Activated CD4-positive, alpha-beta T cell treated with anti-CD3 and anti-CD28 coated beads, Interleukin-2, amount 50 U/mL, for 16 hours (primary cell): Measurements from ENCODE around the gene AKNA.

ENCODE experiments used
- DNase-seq: peaks from one replicate; pipeline ENCODE4 v3.0.0-alpha.2; 2020

AKNA gene

DNA sequence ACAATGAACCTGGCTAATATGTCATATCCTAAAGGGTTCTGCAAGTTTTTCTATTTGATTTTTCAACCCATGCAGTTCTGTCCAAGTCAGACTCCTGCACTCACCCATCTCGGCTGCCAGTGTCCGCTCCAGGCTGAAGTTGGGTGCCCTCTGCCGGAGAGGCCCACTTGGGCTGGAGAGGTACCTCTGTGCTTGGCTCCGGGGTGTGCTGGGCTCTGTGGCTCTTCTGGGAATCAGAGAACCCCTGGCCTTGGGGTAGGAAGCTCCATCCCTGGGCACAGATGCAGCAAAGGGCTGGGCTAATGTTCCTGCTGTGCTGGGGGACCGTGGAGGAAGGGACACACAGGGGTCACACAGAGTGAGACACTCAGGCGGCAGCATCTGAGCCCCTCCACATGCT is 32.0 kb downstream of the AKNA start:
- no peak for DNase-seq

DNA sequence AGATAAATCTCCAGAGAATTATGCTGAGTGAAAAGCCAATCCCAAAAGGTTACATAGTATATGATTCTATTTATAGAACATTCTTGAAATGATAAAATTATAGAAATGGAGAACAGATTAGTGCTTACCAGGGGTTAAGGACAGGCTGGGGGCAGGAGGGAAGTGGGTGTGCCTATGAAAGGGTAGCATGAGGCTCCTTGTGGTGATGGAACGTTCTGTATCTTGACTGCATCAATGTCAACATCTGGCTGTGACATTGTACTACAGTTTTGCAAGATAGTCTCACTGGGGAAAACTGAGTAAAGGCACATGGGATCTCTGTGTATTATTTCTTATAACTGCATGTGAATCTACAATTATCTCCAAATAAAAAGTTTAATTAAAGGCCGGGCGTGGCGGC is 35.9 kb downstream of the AKNA start:
- no peak for DNase-seq

DNA sequence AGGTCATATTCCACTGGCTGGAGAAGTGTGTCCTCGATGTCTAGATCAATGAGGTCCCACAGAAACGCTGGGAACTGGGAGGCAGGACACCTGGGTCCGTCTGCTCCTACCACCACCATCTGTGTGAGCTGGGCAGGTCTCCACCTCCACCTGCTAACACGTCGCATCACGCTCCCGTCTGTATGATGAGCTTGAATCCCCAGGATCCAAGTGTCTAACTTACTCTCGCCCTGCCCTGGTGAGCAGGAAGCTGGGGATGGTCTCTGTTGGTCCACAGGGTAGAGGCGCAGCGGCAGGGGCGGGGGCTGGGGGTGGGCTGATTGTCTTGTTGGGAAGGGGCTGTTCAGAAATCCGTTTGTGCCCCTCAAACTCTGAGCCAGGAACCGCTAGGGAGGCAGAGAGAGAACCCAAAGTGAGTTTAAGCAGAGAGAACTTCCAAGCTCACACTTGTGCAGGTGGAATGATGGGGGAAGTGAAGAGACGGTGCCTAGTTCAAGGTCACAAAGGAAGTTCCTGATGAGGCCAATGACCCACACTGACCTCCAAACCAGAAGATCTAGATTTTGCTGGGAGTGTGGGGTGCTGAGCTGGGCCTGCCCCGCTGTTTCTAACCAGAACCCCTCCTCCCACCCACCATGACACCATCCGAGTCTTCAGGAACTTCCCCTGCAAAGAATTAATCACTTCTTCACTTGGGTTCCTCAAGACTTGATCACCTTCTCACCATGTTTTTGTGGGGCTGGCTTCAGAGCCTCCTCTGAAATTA is 37.0 kb downstream of the AKNA start:
- no peak for DNase-seq

DNA sequence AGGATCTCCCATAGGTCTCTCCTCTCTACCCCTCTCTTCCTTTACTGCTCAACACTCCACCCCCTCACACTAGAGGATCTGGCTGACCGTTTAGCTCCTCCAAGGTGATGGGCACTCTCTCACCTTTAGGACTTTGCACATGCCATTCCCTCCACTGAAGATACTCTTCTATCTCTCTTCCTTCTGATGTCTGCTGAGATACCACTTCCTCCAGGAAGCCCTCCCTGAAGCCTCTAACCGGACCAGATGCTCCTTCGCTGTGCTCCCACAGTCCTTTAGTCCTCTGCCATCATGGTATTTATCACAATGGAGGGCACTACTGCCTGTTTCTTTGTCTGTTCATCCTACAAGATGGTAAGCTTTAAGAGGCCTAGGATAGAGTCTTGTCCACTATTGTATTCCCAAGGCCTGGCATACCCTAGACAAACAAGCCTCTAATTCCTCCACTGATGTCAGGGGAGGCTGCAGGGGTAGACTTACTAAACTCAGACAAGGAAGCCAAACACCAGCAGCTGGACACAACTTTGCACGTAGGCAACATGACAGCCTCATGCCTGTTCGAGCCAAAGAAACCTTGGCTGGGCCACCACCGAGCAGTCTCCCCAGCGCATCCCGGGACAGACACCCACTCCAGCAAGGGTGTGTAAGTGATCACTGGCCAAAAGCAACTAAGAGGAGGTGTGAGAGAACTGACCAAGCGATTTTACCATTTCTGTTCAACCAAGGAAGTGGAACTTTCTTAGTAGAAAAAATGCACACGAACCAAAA is 37.9 kb downstream of the AKNA start:
- no peak for DNase-seq

DNA sequence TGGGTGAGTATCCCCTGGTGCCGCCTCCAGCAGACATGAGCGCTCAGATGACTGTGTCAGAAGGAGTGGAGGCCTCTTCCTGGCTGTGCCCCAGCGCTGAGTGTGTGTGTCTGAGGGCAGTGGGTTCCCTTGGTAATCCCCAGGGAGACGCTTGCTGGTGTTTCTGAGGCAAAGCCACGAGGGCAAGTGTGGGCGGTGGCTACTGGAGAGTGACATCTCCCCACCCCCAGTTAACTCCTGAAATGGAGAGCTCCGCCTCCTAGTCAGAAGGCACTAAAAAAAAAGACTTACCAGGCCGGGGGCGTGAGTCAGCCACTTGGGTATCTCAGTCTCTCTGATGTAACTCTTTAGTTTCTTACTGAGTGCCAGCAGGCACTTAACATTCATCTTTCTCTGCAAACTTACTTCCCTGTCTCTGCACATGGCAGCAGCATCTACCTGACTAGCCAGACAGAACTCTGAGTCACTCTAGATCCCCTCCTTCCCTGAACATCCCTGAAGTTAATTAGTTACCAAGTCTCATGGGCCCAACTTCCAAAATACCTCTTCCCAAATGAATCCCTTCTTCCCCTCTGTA is 38.8 kb downstream of the AKNA start:
- peak; percentile 92 for DNase-seq

DNA sequence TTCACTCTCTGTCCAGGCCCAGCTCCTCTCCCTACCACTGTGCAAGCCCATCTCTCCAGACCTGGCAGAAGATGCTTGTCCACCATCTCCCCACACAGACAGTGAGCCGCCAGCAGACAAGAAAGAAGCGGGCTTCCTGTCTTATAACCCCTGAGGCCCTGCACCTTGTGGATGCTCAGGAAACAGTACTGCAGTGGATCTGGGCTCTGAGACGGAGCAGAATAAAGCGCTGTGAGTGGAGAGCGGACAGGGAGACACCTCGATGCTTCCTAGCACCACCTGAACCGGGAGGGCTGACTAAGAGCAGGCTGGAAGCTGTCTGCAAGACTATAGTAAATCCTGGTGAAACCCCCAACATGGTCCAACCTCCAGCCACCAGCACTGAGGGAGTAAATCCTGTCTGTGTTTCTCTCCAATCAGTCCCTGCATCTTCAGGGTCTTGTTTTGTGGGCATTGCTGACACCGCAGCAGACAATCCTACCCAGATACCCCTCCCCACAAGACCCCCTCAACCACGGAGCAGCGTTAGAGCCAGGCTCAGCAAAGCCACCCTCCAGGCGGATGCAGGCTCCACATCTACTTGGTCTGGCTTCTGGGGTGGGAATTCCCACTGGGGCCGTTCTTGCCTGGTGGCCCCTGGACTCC is 39.4 kb downstream of the AKNA start:
- no peak for DNase-seq

DNA sequence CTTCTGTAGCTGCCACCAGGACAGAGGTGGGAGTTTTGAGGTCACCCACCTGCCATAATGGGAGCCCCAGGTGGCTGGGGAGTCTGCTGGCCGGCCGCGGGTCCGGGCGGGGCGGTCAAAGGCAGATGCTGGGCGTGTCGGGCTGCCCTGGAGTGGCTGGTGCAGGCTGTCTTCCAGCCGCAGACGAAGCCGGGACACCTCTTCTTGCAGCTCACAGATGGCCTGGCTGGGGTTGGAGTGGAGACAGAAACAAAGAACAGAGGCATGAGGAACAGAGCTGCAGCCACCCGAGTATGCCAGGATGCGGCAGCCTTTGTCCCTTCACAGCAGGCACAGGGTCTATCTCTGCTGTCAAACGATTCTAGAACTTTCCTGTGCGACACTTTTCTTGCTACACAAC is 40.1 kb downstream of the AKNA start:
- no peak for DNase-seq

DNA sequence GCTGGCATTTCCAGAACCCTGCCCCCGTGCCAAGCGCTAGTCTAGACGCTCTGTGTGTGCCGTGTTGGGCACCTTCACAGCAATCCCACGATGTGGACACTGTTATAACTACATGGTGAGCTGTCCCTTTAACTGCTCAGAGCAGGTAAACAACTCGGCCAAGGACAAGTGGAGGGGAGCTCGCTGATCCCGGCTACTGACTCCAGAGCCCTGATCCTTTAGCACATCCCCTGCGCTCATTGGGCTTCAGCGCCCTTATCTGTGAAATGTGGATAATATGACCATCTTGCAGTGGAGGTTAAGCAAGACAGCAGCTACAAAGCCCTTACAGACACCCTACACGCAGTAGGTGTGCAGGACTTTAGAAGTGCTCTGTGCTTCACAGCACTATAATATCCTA is 41.6 kb downstream of the AKNA start:
- no peak for DNase-seq

DNA sequence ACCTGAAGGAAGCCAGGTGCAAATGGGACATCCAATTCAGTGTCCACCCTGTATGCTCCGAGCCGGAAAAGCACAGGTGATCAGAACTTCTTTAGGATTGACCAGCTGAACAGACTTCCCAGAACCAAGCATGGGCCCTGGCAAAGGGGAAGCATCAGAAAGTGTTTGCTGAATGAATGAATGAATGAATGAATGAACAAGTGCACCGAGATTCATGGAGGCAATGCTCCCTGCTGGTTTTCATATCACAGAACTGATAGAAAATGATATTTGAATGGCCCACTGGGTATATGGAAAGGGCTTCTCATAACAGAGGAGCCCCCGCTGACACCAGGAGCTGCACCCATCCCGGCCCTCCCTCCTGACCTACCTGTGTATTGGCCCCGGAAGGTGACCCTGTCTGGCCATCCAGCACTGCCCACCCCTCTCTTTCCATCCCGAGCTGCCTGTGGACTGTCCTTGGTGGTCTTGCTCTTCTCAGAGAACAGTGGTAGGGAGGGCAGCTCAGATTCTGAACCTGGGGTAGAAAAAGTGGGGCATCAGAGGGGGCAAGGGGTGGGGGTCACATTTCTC is 42.2 kb downstream of the AKNA start:
- no peak for DNase-seq

DNA sequence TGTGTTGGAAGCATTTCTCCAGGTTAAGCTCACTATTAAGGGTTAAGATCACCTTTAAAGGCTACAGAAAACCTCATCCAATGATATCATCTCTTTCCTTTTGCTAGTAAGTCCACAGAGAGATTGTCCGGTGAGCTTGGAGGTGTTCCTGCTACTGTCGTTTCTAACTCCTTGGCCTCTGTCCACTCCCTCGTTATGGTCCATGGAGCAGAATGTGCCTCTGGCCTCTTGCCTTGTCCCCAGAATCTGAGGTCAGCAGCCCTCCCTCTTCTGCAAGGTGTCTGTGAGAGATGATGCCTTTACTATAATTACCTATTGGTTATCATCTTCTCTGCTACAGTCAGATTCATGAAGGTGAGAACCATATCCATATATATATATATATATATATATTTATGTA is 43.1 kb downstream of the AKNA start:
- DNase-seq, result no peak

DNA sequence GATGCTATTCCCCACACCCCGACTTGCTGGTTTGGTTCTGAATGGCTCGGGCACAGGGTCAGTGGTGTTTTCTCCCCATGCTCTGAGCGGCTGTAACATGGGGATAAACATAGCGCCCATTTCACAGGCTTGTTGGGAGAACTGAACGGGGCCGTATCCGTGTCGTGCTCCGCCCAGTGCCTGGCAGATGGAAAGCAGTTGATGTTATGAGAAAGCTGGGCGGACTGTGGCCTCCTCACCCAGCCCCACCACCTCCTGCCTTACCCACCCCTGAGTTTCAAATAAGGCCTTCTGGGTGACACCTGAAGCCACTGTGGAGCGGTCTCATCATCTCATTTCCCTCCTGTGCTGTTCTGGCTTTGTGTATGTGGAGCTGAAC is 43.6 kb downstream of the AKNA start:
- DNase-seq, result no peak

DNA sequence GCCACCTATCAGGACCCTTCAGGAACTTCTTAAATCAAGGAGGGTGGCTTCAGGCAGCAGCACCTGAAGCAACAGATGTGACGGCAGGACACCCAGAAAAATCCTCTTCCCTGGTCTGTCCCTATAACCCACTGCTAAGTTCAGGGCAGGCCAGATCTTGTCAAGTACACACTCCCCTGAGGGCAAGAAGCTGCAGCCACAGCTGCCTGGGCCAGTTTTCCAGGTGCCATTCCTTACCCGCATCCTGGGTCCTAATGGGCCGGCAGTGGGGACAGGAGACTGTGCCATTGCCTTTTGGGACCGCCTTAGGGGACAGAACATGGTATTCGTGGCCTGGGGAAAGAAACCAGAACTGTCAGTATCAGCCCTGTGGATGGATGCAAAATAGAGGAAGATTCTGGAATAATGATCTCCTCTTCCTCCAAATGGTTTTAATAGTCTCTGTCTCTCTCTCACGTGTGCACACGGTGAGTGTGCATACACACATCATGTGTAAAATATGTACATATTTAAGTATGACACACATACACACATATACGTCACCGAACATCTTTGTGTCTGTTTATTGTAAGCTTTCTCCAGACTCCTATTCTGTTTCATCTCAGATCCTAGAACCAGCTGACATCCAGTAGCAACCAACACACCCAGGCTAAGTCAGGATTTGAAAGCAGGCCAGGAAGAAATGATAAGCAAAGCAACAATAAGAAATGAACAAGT is 44.2 kb downstream of the AKNA start:
- DNase-seq, result no peak

DNA sequence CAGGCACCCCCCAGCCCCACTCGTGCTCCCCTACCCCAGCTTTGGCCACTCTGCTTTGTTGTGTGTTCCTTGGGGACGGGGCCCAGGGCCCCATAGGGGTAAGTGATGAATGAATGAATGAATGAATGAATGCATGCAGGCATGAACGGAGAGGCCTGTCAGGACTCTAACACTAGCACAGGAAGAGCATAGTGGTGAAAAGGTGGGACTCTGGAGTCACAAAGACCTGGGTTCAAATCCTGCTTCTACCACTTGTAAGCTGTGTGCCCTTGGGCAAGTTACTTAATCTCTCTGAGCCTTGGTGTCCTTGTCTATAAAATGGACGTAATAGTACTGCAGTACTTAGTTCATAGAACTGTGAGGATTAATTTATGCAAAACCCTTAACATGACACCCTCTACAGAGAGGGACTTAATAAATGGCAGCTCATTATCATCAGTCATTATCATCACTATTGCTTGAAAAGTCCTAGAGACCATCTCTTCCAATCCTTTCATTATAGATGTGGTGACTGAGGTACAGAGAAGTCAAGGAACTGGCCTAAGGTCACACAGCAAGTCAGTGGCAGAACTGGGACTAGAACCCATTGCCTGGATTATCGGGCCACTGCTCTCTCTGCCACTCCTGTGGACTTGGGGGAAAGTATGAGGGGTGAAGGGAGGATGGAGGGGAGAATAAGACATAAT is 44.9 kb downstream of the AKNA start:
- DNase-seq, result no peak

DNA sequence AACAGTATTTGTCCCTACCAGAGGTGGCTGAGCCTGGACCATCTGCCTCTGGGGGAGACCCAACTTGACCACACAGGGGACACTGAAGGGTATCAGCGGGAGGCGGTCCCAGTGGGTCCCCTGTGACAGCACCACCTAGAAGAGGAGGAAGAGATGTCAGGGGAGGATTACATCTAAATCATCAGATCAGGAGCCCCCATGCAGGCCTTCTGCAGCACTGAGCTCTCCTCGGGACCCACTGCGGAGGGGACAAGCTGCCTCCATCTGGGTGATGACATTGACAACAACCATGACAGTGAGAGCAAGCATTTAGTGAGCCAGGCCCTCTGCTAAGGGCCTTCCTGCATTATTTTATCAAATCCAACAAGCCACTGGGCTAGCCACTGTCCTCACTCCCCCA is 45.8 kb downstream of the AKNA start:
- DNase-seq, result no peak

DNA sequence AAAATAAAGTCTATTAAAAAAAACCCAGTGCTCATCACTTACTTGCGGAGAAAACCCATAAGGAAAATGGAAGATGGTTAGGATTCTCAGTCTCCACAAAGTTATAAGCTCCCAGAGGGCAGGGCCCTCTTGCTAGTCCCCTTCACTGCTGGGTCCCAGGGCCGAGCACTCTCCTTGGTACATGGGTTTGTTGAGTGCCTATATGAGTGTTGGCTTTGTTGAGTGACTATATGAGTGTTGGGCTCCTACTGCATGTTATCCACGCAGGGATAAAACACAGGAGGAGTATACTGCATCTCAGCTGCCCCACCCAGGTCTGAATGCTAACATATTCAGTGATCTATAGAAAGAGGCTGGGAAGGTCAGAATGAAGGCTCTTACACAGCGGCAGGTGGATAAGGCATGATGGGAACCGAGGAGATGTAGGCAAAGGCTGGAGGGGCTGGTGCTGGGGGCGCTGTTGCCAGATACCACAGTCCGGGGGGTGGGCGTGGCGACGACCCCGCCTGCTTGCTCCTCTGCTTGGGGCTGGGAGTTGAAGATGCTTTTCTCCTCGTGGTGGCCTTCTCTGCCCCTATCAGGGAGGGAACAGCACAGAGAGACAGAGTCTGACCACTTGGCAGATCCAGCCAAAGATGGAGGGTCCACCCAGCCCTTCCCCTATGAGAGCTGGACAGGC is 46.5 kb downstream of the AKNA start:
- no peak for DNase-seq

DNA sequence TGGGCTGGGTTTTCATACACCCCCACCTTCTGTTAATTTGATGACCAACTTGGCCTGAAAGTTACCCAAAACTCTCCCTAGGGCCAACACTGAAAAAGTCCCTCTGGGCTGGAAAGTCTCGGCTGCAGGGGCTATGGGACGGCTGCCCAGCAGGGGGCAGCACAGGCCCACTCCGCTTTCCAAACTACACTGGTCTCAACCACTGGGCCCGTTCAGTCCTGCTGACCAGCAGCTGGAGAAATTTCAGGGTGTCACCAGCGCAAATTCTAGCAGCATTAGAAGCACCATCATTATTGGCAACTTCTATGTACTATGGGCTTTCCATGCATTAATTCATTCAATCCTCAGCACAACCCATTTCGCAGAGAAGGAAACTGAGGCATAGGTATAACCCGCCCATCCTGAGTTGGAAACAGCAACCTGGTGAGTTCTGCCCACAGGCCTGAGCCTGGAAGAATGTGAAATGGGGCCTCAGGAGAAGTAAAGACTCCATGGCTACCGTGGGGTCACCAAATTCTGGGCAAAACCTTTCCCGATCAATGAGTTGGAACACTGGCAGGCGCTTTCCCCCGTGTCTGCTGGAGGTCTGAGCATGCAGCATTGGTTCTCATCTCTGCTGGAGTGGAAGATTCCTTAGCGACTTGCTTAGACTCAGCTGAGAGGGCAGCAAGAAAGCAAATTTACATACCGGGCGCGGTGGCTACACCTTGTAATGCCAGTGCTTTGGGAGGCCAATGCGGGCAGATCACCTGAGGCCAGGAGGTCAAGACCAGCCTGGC is 48.5 kb downstream of the AKNA start:
- peak; percentile 47 for DNase-seq

DNA sequence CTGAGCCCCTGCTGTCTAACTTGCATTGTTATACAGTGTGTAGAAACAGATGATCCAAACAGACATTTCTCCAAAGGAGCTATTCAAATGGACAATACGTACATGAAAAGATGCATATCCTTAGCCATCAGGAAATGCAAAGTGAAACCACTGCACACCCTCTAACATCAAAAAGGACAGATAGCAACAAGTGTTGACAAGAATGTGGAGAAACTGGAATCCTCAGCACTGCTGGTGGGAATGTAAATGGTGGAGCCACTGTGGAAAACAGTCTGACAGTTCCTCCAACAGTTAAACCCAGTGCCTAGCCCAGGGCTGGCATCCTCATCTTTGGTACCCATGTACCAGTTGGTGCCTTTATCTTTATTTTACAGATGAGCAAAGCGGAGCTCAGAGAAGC is 49.6 kb downstream of the AKNA start:
- DNase-seq, result no peak

DNA sequence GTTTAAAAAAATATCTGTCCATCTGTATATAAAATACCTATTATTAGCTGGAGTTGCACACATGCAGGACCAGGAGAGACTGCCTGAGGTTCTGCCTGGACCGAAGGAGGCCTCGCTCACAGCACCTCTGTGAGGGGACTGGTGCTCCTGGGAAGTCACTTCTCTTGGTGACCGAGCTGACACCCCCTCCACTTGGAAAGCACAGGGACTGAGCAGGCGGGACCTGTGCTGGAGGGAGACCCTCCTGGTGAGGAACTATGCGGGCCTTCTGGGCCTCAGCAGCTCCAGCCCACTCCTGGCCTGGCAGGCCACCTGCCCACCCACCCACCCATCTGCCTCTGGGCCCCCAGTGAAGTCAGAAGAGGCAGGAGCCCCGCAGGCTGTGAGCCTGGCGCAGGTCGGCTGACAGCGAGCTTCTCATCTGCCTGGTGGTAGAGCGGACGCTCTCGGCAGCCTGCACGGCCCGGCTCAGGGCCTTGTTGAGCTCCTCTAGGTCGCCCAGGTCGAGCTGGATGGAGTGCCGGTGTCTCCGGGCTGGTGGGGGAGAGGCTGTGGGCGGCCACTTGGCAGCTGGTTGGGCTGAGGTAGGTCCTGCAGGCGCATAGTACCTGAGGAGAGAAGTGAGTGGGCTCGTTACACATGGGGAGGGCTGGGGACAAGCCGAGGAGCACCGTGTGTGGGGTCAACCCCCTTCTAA is 50.9 kb downstream of the AKNA start:
- no peak for DNase-seq

DNA sequence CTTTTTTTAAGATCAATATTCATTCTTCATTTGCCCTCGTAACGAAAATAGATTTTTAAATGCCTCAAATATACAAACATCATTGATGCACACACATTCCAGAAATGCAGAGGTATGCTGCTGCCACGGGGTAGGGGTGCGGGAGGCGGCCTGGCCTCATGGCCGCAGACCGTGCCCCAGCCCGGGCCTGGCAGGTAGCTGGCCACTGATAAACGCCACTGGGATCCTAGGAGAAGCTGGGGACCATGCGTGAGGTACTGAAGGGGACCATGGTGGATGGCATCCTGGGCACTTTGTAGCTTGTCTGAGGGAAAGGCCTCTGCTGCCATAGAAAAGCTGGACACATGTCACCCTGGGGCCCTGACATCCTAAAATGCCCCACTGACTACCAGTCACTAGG is 51.6 kb downstream of the AKNA start:
- no peak for DNase-seq

DNA sequence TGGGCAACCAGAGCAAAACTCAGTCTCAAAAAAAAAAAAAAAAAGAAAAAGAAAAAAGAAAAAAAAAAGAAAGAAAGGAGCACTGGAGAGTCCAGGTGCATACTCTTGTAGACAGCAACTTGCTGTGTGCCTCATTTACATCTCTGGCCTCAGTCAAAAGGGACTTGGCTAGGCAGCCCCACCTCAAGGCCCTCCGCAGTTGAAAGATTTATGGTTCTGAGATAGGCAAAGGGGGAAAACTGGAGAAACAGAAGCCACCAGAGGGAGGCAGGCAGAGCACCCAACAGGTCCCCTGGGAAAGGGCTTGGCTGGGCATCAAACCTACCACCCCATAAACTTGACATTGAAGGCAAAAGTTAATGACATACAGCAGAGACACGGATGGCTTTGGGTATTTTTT is 52.0 kb downstream of the AKNA start:
- no peak for DNase-seq
